Endothelial cell of umbilical vein (primary cell): ENCODE measurements around the gene BNC2.

ENCODE experiments used
- CTCF ChIP-seq, 2 donors: IDR thresholded peaks; 1 replicate in 1 of 2; 2 replicates in 1 of 2; pipeline ENCODE4 v1.5.1; 2011; ENCODE audit warnings: low read length in 2 of 2, mild to moderate bottlenecking in 2 of 2, moderate library complexity in 2 of 2, control low read depth in 1 of 2, inconsistent platforms in 1 of 2, low read depth in 1 of 2; ENCODE audit not compliant: insufficient read depth in 1 of 2; ENCODE audit errors: extremely low read depth in 1 of 2
- EZH2 ChIP-seq: IDR thresholded peaks from 2 replicates; pipeline ENCODE4 v1.6.1; 2012; ENCODE audit warnings: borderline replicate concordance, low read depth, mild to moderate bottlenecking, moderate library complexity, low read length, inconsistent platforms; ENCODE audit not compliant: severe bottlenecking
- JUN ChIP-seq: IDR thresholded peaks from 2 replicates; pipeline ENCODE4 v1.6.1; 2011; ENCODE audit warnings: borderline replicate concordance, low read depth; ENCODE audit not compliant: insufficient read length, insufficient read depth
- MAX ChIP-seq: IDR thresholded peaks from 2 replicates; pipeline ENCODE4 v1.6.1; 2011; ENCODE audit not compliant: insufficient read depth, insufficient read length
- POLR2A ChIP-seq: IDR thresholded peaks from 2 replicates; pipeline ENCODE4 v1.6.1; 2012; ENCODE audit warnings: low read depth, mild to moderate bottlenecking, control low read depth, low read length

GRCh38 chr9:16639644-16640043 is 230.8 kb downstream of the BNC2 start:
- TF ChIP-seq JUN = no peak
- no peak for TF ChIP-seq CTCF (IDR thresholded peaks at IDR 0.05; ENCODE audit: extremely low read depth in 1 of 2, insufficient read depth in 1 of 2, low read depth in 1 of 2, low read length in 2 of 2)
- TF ChIP-seq EZH2 = no peak
- no peak for TF ChIP-seq MAX
- TF ChIP-seq POLR2A = no peak
